Fibroblast of lung (primary cell): Measurements from ENCODE around the gene CCNB1. TPM values are rescaled to one million over a fixed set of nuclear protein-coding genes. Genes with fewer than 3 reads are reported as not detected.

Source experiments
- DNase-seq, 2 donors: peaks; one replicate each; pipeline versions ENCODE4 v3.0.0 to v3.0.0-alpha.2; 2010; ENCODE audit warnings: low read depth in 2 of 2
- H2AFZ ChIP-seq: 2 replicates; pipeline ENCODE4 v1.5.1; 2012; ENCODE audit warnings: low read length, control low read depth, inconsistent platforms
- H3K27ac ChIP-seq: 2 replicates; pipeline ENCODE4 v1.5.1; 2011; ENCODE audit warnings: low read length, control low read depth; ENCODE audit not compliant: insufficient read depth
- H3K27me3 ChIP-seq: 2 replicates; pipeline ENCODE4 v1.5.1; 2011; ENCODE audit warnings: mild to moderate bottlenecking, low read length; ENCODE audit not compliant: control insufficient read depth, insufficient read depth
- H3K36me3 ChIP-seq: 2 replicates; pipeline ENCODE4 v1.5.1; 2011; ENCODE audit warnings: low read length; ENCODE audit not compliant: control insufficient read depth, insufficient read depth
- H3K4me1 ChIP-seq: 2 replicates; pipeline ENCODE4 v1.5.1; 2011; ENCODE audit warnings: low read length; ENCODE audit not compliant: control insufficient read depth, insufficient read depth; ENCODE audit errors: extremely low read depth
- H3K4me2 ChIP-seq: 2 replicates; pipeline ENCODE4 v1.5.1; 2011; ENCODE audit warnings: low read length, control low read depth; ENCODE audit not compliant: insufficient read depth; ENCODE audit errors: extremely low read depth
- H3K4me3 ChIP-seq, 4 experiments: fragments of 200-600 bp in 1 of 4; sonication (generic) in 1 of 4; replicated peaks in 1 of 4; 2 replicates each; pipeline ENCODE4 v1.5.1; 2011 to 2016; ENCODE audit warnings: low read length in 4 of 4, low read depth in 3 of 4, mild to moderate bottlenecking in 3 of 4, control low read depth in 2 of 4, inconsistent platforms in 1 of 4, mixed read lengths in 1 of 4; ENCODE audit not compliant: insufficient read depth in 1 of 4; ENCODE audit errors: control extremely low read depth in 1 of 4
- H3K79me2 ChIP-seq: 2 replicates; pipeline ENCODE4 v1.5.1; 2012; ENCODE audit warnings: mild to moderate bottlenecking, low read length, inconsistent platforms; ENCODE audit not compliant: control insufficient read depth, insufficient read depth
- H3K9ac ChIP-seq: 2 replicates; pipeline ENCODE4 v1.5.1; 2011; ENCODE audit warnings: mild to moderate bottlenecking, low read length, control low read depth; ENCODE audit not compliant: insufficient read depth
- H3K9me3 ChIP-seq: 2 replicates; pipeline ENCODE4 v1.5.1; 2012; ENCODE audit warnings: low read depth, low read length; ENCODE audit not compliant: control insufficient read depth, insufficient read depth
- H4K20me1 ChIP-seq: 2 replicates; pipeline ENCODE4 v1.5.1; 2011; ENCODE audit warnings: low read length; ENCODE audit not compliant: control insufficient read depth, insufficient read depth; ENCODE audit errors: extremely low read depth
- CTCF ChIP-seq, 2 donors: IDR thresholded peaks in 1 of 2; conservative IDR thresholded peaks in 1 of 2; 1 replicate in 1 of 2; 2 replicates in 1 of 2; pipeline ENCODE4 v1.5.1; 2011 to 2012; ENCODE audit warnings: low read length in 2 of 2, control low read depth in 1 of 2, inconsistent platforms in 1 of 2, low read depth in 1 of 2, mild to moderate bottlenecking in 1 of 2
- EZH2 ChIP-seq: IDR thresholded peaks from 2 replicates; pipeline ENCODE4 v1.5.1; 2012; ENCODE audit warnings: low read length, control low read depth, mild to moderate bottlenecking; ENCODE audit errors: missing control alignments
- polyA plus RNA-seq, 2 donors: library from polyadenylated mRNA; depleted of rRNA in 1 of 2; stranded (reverse) in 1 of 2; unstranded in 1 of 2; fragments of >200 nt; gene quantifications; 2 replicates each; pipeline ENCODE4 v1.2.1, GENCODE V29; 2011 to 2012; ENCODE audit warnings: missing spikeins in 1 of 2
- total RNA-seq: library from RNA; depleted of rRNA; stranded (reverse); fragments of >200 nt; gene quantifications from 2 replicates; pipeline ENCODE4 v1.2.1, GENCODE V29; 2014

CCNB1 gene
- total and polyA plus RNA-seq, 2 donors (not counting 1 experiment from before 2014, with no cell fraction given), result 46.8 to 74.3 TPM

- TF ChIP-seq CTCF (conservative IDR thresholded peaks at IDR 0.05 in 1 of 2, IDR thresholded peaks at IDR 0.05 in 1 of 2; ENCODE audit: low read depth in 1 of 2, low read length in 2 of 2) (no peak), EZH2 (no peak)
- Histone ChIP-seq H4K20me1 (no peaks in the 10 kb centered on the region), H3K4me1 (peaks cover 4% of the 10 kb centered on the region), H3K36me3 (no peaks in the 10 kb centered on the region), H3K4me3 (peak within 1 kb of the TSS; percentile 24 to 99 (median 78)), H3K9me3 (no peaks in the 10 kb centered on the region), H3K9ac (peak within 1 kb of the TSS; percentile 62), H3K79me2 (peaks cover 1% of the 10 kb centered on the region), H3K27me3 (no peaks in the 10 kb centered on the region), H2AFZ (peak within 1 kb of the TSS; percentile 84), H3K27ac (peak within 1 kb of the TSS; percentile 80), H3K4me2 (peak within 1 kb of the TSS; percentile 97)
- DNase-seq, result peak; percentile 85 to 92
These were observed 22.5 kb downstream of the CCNB1 start, which contains the start of gene CENPH for GRCh38 chr5:69189162-69190086. TSS of gene CENPH (plus strand) at chr5:69189583. CDS start at chr5:69189635, 52 bp downstream.

GRCh38 chr5:69202497-69202896, 35.5 kb downstream of the CCNB1 start:
- no peaks in the 10 kb centered on the region for H3K9me3 ChIP-seq
- no peak overlapping the region for H3K4me2 ChIP-seq
- no peak for TF ChIP-seq CTCF (conservative IDR thresholded peaks at IDR 0.05 in 1 of 2, IDR thresholded peaks at IDR 0.05 in 1 of 2; ENCODE audit: low read depth in 1 of 2, low read length in 2 of 2)
- peak in 1 of 2 donors; percentile 21 for DNase-seq
- no peaks in the 10 kb centered on the region for H3K4me1 ChIP-seq
- H3K79me2 ChIP-seq, result no peaks in the 10 kb centered on the region
- H3K4me3 ChIP-seq, result no peak overlapping the region
- no peak overlapping the region for H2AFZ ChIP-seq
- H3K36me3 ChIP-seq, result no peaks in the 10 kb centered on the region
- no peak overlapping the region for H3K27ac ChIP-seq
- H3K9ac ChIP-seq, result no peak overlapping the region
- no peaks in the 10 kb centered on the region for H4K20me1 ChIP-seq
- no peaks in the 10 kb centered on the region for H3K27me3 ChIP-seq

GRCh38 chr5:69206528-69207190, 39.7 kb downstream of the CCNB1 start:
- DNase-seq, result peak in 1 of 2 donors; percentile 19
- no peaks in the 10 kb centered on the region for H3K79me2 ChIP-seq
- TF ChIP-seq EZH2 (no peak), CTCF (conservative IDR thresholded peaks at IDR 0.05 in 1 of 2, IDR thresholded peaks at IDR 0.05 in 1 of 2; ENCODE audit: low read depth in 1 of 2, low read length in 2 of 2) (no peak)
- no peak overlapping the region for H3K27ac ChIP-seq
- H3K4me1 ChIP-seq, result no peaks in the 10 kb centered on the region
- H4K20me1 ChIP-seq, result no peaks in the 10 kb centered on the region
- H3K4me3 ChIP-seq, result no peak overlapping the region
- no peak overlapping the region for H3K4me2 ChIP-seq
- no peaks in the 10 kb centered on the region for H3K27me3 ChIP-seq
- H2AFZ ChIP-seq, result no peak overlapping the region
- no peak overlapping the region for H3K9ac ChIP-seq
- no peaks in the 10 kb centered on the region for H3K36me3 ChIP-seq
- no peaks in the 10 kb centered on the region for H3K9me3 ChIP-seq
